CD4-positive, alpha-beta T cell treated with Interleukin-6 for 4 hours (primary cell): Measurements from ENCODE around the gene MUSTN1.

Source experiments
- DNase-seq: peaks from one replicate; pipeline ENCODE4 v3.0.0-alpha.2; 2020; ENCODE audit warnings: mixed read lengths

The MUSTN1 gene

DNA sequence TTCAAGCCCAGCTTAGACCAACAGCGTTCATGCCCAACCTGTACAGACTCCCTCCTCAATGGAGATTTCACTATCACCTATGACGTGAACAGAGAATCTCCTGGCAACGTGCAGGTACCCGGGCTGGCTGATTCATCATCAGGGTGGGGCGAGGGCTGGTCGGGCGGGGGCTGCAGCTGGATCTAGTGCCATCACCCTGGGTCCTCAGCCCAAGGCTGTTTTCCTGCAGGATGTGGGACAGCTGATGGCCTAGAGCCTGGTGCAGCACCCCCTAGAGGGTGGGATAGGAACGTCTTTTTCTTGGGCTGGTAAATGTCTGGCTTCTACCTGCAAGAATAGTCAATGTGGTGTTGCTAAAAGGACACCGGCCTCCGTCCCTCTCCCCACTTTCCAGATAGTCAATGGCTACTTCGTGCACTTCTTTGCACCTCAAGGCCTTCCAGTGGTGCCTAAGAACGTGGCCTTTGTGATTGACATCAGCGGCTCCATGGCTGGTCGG, 35.8 kb downstream of the MUSTN1 start:
- peak; percentile 18 for DNase-seq

DNA sequence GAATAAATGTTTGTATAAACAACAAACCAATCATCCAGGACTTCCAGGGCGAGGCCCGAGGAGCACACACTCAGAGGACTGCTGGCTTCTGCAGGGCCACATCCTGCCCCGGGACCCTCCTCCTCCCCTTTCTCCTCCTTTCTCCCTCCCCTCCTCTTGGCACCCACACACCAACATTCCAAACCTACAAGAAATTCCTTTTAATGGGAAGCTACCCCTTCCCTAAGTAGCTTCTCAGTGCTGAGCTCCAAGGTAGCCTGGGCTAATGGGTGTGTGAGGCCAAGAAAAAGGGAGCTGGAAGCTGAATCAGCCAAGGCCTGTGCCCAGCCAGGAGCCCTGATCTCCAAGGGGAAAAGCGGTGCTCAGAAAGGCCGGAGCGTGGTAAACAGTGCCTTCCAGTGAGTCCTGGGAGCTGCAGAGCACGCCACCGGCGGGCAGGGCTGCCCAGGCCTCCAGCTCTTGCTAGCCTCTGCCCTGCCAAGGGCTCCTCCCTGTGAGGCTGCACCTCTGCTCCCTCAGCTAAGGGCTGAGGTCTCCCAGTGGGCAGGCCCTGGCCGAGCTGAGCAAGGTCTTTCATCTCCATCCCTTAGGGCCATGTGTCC, 36.3 kb downstream of the MUSTN1 start:
- DNase-seq = no peak

DNA sequence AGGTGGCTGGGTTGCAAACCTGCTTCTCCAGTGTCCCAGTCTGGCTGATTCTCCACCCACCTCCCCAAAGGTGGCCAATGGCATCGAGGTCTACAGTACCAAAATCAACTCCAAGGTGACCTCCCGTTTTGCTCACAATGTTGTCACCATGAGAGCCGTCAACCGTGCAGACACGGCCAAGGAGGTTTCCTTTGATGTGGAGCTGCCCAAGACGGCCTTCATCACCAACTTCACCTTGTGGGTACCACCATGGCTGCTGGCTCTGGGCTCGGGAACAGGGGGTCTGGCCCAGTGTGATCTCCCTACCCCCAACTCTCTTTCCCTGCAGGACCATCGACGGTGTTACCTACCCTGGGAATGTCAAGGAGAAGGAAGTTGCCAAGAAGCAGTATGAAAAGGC, 38.4 kb downstream of the MUSTN1 start:
- DNase-seq = no peak

- no peak for DNase-seq
Observed at GRCh38 chr3:52795298-52795900, 39.4 kb downstream of the MUSTN1 start.

DNA sequence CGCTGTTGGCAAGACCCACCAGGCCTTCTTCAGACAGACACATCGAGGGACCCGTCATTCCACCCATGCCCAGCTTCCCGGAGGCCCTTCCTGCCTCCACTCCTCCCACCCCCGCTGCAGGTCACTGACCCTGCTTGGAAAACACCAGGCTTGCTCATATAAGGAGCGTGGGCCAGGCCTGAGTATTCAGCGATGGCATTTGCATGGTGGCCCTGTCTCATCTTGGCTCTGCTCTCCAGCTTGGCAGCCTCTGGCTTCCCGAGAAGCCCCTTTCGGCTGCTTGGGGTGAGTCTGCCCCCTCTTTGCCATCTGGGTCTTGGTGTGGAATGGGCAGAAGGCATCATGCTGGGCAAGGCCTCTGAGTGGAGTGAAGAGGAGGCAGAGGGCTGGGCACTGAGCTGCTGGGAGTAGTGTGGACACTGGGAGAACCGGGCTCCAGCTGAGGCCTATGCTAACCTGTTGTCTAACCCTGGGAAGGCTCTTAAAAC, 40.2 kb downstream of the MUSTN1 start, which contains the start of gene ITIH3:
Gene ITIH3, plus strand, starts transcription at position 185 of the 488 bp plus-strand sequence. Its CDS starts 8 bp downstream, at position 193.
- no peak for DNase-seq

DNA sequence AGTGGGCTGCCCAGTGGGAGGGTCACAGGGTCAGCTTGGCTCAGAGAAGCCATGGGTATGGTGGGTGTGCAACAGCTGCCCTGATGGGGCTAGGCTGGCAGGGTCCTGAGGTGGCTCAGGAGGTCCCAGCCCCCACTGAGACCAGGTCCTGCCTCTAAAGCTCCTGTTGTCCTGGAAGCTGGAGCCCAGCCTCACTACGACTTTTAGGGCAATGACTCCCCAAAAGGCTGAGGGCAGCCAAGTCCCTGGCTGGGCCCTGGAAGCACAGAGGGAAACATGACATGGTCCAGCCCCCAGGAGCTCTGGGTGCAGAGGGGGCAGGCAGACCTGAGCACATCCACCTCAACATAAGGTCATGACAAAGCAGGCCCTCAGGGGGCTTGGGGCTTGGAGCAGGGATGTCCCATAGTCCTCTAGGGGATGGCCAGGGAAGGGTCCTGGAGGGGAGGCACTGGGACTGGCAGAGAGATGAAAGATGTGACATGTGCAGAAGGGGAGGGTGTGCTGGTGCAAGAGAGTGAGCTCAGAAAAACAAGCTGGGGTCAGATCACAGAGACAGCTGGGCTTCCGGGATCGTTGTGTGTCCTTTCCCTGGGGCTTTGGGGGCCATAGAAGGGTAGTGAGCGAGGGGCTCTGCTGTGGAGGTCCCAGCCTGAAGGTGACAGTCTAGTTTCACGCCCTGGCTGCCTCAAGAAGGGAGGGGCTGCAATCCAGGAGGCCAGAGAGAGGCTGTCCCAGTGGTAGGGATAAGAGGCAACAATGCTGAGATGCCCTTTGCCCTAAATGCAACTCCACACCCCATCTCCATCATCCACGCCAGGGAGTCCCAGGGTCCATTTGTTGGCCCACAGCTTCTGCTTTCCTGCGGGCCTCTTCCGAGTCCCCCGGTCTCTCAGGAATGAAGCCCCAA, 40.9 kb downstream of the MUSTN1 start:
- DNase-seq = no peak

- DNase-seq = no peak
Observed at GRCh38 chr3:52792961-52793695, 41.7 kb downstream of the MUSTN1 start.

- no peak for DNase-seq
Observed at GRCh38 chr3:52792413-52792812, 42.4 kb downstream of the MUSTN1 start.

DNA sequence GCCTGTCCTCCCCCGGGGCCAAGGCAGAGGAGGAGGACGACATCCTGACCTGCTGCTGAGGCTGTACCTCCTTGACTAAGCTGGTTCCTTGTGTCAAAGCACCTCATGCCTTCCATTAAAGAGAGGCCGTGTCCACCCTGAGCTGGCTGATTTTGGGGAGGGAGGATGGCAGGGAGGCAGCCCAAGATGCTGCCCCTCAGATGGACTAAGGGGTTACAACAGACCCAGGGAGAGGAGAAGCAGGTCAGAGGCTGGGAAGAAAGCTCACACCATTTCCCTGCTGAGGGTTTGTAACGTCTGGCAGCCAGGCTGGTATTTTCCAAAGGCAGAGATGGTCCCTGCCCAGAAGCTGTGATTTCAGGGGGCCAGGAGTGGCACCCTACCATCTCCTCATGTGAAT, 42.9 kb downstream of the MUSTN1 start:
- DNase-seq = no peak

- DNase-seq = no peak
Observed at GRCh38 chr3:52791366-52791765, 43.5 kb downstream of the MUSTN1 start.

- DNase-seq = no peak
Observed at GRCh38 chr3:52790741-52791140, 44.1 kb downstream of the MUSTN1 start.

GRCh38 chr3:52790337-52790736, 44.5 kb downstream of the MUSTN1 start:
- no peak for DNase-seq

DNA sequence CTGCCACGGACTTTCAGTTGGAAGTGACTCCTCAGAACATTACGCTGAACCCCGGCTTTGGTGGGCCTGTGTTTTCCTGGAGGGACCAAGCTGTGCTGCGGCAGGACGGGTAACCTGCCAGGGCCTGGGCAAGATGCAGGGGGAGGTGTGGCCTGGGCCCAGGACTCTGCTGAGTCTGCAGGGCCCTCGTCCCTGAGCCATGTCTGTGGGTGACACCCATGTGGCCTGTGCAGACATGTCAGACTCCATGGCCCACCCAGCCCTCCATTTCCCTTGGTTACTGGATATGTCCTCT, 45.1 kb downstream of the MUSTN1 start:
- no peak for DNase-seq

GRCh38 chr3:52788890-52789745, 45.7 kb downstream of the MUSTN1 start:
- DNase-seq = no peak

- DNase-seq = no peak
Observed at GRCh38 chr3:52787672-52788625, 46.9 kb downstream of the MUSTN1 start.

DNA sequence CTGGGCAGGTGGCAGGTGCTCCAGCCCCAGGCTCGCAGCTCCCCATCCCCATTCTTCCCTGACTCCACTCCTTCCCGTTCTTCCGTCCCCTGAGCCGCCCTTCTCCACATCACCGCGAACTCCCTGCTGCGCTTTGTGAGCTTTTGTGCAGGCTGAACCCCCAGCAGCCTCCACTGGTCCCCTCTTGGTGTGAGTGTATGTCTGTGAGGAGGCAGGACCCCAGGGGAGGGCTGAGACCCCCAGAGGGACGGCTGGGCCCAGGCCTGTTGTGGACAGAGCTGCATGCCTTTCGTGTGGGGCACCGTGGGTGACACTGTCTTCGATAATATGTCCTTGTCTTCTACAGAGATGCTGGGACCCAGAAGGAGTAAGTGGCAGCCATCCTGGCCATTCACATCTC, 47.6 kb downstream of the MUSTN1 start:
- DNase-seq = no peak

- DNase-seq = no peak
Observed at GRCh38 chr3:52786330-52787215, 48.2 kb downstream of the MUSTN1 start.

- no peak for DNase-seq
Observed at GRCh38 chr3:52784931-52785590, 49.8 kb downstream of the MUSTN1 start.

DNA sequence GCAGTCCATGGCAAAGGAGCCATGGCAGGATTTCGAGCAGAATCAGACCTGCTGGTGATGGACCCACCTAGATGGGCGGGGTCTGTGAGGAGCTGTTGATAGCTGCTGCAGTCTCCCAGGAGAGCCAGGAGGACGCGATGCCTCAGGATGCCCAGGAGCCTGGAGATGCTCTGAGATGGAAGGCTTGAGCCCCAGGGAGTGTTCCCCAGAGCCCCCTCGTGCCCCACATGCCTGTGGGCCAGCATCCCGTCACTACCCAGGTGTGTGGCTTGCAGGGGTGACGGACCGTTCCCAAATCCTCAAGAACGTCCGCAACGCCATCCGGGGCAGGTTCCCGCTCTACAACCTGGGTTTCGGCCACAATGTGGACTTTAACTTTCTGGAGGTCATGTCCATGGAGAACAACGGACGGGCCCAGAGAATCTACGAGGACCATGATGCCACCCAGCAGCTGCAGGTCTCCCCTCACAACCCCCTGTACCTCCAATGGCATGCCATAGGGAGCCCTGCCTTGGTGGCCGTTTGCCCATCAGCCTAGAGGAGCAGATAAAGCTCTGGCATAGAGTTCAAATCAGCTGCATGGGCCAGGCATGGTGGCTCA, 50.7 kb downstream of the MUSTN1 start:
- no peak for DNase-seq
